HT1080 (cell line): ENCODE measurements around the gene SNCAIP. TPM values are rescaled to one million over a fixed set of nuclear protein-coding genes. Genes with fewer than 3 reads are reported as not detected.
A peak's percentile ranks its signal among the peaks of the same experiment; 100 is the strongest.
"Not testable (repeated sequence)": the region's sequence is repeated elsewhere in the genome, so short reads cannot be mapped to it uniquely, and the experiment has no call there.

ENCODE experiments used
- DNase-seq: peaks from one replicate; pipeline ENCODE4 v3.0.0-alpha.2; 2015; ENCODE audit warnings: low read depth
- total RNA-seq: library from RNA; depleted of rRNA; stranded (reverse); fragments of >200 nt; shearing (Covaris generic); gene quantifications from 2 replicates; pipeline ENCODE4 v1.2.3, GENCODE V29; 2014

SNCAIP gene
- total RNA-seq, 1 experiment from 2014 or later, result 6.5 TPM

- DNase-seq, result peak; percentile 50
Measured at GRCh38 chr5:122312591-122313406, 762 bp downstream of the SNCAIP start.

GRCh38 chr5:122314036-122314435 is 2.0 kb downstream of the SNCAIP start:
- DNase-seq, result peak; percentile 26

DNA sequence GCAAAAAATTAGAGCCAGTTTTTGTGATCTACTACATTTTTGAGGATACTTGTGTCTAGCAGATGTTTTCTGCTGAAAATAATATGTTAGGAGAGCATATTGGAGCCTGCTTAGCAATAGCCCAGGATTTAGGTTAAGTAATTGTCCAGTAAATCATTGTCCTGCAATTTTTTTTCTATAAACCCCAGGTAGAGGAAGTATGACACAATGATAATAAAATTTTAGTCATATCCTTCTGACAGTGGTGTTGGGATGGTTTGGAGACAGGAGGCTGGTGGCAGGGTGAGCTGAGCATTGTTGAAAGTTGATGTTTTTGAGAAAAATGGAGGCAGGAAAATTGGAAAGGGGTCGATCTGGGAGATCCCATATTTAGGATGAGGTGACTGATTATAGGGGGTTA is 3.5 kb downstream of the SNCAIP start:
- DNase-seq, result peak; percentile 61

- no peak for DNase-seq
Measured at GRCh38 chr5:122316656-122317055, 4.6 kb downstream of the SNCAIP start.

- DNase-seq, result no peak
Measured at GRCh38 chr5:122319897-122320296, 7.9 kb downstream of the SNCAIP start.

GRCh38 chr5:122321921-122322320 is 9.9 kb downstream of the SNCAIP start:
- DNase-seq, result no peak

DNA sequence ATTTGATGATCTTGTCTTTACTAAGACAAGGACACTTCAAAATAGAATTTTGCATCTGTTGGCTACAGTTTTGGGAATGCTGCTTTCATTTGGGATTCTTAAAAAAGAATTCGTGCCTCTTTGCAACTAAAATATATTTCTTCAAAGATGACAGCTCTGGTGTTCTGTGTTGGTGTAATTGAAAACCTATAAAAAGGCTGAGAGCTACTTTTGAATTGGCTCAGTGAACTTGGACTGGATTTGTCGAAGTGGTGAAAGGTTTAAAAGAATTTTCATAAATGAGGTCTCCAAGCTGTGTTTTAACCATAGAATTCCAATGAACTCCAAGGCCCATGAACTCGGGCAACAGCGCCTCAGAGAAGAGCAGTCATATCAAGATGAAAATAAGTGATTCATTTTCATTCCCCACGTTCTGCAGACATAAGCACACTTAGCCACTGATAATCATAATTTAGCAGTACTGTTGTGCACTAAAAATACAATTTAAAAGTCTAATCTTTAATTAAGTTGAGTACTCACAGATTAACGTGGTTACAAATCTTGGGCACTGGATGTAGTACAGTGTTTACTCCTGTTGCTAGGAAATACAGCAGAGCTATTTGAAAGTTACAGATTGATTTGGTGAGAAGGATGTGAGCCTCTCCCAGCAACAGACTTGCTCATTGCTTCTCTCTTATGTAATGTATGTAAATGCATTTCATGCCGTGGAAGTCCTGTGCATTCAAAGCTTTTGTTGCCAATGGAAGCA is 10.9 kb downstream of the SNCAIP start:
- peak; percentile 3 for DNase-seq

DNA sequence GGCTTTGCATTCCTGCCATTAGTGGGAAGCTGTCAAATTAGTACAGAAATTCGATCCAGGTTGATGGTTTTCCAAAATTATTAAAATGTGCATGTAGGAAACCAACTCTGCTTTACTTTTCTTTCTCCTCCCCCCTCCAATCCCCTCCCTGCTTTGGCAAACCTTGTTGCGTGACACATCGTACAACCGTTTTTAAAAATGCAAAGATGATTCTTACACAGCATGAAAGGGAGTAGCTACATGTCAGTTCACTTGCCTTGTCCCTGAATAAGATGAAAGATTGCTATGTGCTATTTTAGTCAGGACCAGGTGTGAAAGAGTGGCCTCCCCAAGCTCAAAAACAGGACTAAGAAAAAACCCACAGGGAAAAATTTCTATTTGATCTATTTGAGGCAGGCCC is 11.7 kb downstream of the SNCAIP start:
- no peak for DNase-seq

- no peak for DNase-seq
Measured at GRCh38 chr5:122327110-122327509, 15.1 kb downstream of the SNCAIP start.

DNA sequence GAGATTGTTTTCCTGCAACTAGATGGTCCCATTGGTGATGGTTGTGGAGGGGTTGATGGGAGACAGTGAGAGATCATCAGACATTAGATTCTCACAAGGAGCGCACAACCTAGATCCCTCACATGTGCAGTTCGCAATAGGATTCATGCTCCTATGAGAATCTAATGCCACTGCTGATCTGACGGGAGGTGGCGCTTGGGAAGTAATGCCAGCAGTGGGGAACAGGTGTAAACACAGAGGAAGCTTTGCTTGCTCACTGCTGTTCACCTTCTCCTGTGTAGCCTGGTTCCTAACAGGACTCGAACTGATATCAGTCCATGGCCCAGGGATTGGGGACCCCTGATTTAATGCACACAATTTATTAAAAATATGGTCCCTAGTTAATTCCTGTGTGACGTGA is 18.8 kb downstream of the SNCAIP start:
- no peak for DNase-seq

DNA sequence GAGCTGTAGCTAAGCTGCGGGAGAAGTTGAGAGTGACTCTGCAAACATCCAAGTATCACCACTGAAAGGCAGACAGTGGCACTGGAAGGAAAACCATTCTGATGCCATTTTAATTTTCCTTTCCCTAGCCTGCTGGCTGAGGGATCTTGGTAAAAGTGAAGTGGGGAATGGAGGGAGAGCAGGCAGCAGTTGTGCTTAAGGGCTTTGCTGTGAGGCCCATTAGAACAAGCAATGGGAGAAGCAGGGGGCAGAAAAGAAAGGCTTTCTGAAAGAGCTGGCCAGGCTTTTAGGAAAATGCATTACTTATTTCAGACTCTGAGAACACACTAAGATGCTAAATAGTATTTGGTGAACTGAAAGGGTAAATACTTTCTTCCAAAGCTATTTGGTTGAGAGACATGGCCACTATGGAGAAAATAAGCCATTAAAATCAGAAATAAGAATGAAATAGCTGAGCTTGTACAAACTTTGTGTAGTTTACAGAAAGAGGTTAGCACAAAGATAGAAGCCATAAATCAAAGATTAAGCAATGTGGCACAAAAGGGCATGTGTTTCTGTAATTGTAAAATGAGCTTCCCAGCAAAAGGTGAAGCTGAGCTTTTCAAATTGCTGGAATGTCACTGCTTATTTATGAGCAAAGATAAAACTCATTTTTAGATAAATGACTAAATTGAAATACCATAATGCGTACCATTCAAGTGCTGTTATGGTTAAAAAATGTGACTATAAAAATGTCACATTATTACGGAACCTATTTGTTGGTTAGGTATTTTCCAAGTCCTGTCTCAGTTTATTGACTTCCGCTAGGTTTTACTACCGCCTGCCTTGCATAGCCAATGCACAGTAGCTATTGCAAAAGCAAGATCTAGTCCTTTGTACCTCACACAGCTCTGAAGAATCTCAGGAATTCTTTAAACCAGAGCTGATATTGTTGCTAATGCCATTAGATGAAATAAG is 20.8 kb downstream of the SNCAIP start:
- no peak for DNase-seq

DNA sequence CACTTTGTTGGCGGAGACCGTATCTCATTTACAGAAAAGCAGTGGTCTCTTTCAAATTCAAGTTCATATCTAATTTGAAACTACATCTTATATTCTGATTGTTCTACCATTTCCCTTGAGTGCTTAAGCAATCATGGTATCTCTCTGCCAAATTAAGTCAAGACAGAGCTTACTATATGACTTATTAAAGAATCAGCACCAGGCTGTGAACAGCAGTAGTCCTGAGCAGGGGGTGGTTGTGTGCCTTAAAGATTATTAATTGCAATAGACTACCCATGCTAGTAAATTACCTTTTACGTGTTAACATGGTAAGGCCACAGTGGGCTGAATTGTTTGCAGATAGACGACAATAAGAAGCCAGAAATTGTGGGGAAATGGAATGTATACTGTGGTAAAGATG is 21.5 kb downstream of the SNCAIP start:
- no peak for DNase-seq

GRCh38 chr5:122339591-122339990 is 27.6 kb downstream of the SNCAIP start:
- DNase-seq, result no peak

DNA sequence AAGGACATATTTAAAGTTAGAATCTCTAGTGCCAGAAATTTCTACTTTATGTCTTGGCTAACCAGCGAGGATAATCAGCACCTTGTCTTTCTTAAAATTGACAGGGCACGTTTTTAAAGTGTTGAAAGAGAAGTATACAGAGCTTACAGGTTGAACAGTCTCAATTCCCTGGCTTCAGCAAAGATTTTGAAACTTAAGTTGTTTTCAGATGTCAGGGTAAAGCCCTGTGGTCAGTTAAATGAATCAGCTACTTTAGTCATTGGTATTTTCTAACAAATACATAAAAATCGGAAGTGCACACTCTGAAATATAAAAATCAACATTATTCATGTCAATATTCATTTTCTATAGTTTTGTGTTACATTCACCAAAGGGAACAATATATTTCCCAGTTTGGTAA is 29.1 kb downstream of the SNCAIP start:
- peak; percentile 7 for DNase-seq

- peak; percentile 5 for DNase-seq
Measured at GRCh38 chr5:122342256-122342655, 30.2 kb downstream of the SNCAIP start.

DNA sequence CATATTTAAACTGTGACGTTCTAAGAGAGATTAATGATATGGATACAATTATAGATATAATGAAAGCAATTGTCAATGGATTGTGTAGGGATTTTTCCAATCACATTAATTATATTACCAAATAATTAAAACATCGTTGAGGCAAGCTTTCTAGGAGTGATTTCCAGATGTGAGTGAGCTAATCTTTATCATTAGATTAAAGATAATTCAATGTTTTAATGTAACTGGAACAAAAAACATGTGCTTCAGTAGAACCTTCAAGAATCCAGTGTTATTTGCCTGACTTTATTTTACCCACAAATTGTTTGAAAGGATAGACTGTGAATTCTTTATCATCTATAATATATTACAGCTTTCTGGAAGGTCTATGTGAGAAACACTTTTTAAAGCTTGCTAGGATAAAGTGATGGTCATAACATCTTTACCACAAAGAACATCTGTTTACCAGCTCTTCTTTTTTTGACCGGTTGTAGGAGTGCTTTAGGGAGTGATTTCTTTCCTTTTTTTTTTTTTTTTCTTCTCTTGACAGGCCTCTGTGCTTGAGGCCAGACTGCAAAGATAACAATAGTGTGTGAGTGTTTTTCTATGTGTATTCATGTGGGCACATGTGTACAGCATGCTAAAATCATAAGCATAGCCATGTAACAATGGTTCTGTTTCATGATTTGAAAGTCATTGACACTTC is 35.0 kb downstream of the SNCAIP start:
- no peak for DNase-seq

DNA sequence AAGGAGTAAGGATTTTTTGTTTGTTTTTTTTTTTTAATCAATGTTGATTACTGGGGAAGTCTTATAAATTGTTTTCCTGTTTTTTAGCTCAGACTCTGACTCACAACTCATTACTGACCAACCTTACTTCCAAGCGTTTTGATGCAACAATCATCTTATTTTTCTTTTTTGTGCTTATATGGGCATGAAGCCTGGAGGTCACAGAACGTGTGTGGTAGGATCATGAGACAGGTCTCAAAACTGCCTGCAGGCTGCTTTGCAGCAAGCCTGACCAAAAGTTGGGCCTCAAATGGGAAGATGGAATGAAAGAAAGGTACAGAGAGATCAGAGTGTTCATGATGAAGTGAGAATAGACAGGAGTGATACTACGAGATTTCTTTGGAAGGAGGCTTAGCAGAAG is 38.5 kb downstream of the SNCAIP start:
- DNase-seq, result no peak

GRCh38 chr5:122351416-122352157 is 39.5 kb downstream of the SNCAIP start:
- no peak for DNase-seq

- DNase-seq, result no peak
Measured at GRCh38 chr5:122352331-122352730, 40.3 kb downstream of the SNCAIP start.

DNA sequence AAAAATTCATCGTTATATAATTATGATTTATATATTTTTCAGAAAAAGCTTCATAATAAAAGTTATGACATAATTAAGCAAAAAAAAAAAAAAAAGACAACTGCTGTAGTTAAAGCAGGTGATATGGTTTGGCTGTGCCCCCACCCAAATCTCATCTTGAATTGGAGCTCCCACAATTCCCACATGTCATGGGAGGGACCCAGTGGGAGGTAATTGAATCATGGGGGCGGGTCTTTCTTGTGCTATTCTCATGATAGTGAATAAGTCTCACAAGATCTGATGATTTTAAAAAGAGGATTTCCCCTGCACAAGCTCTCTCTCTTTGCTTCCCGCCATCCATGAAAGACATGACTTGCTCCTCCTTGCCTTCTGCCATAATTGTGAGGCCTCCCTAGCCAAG is 41.3 kb downstream of the SNCAIP start:
- DNase-seq, result not testable (repeated sequence)
